ACHN (cell line): ENCODE results near the gene PRSS1.

Experiments
- DNase-seq: peaks from one replicate; pipeline ENCODE4 v3.0.0-alpha.2; 2015
- in situ Hi-C: cut with HindIII; loops from 2 replicates; pipeline ENCODE4 v1.10.0; 2017; ENCODE audit warnings: low sequenced_read_pairs, low pct_ligation_motif_present, low pct_unique_long_range_greater_than_20kb

PRSS1 gene

GRCh38 chr7:142800699-142801260 is 51.5 kb downstream of the PRSS1 start:
- in situ Hi-C loops, result loop anchor here (25.0 kb wide), 1 partner anchor 163 kb away; no protein-coding TSS in a partner anchor
- no peak for DNase-seq

GRCh38 chr7:142801601-142802295 is 52.5 kb downstream of the PRSS1 start:
- no peak for DNase-seq
- in situ Hi-C loops, result loop anchor here (25.0 kb wide), 1 partner anchor 164 kb away; no protein-coding TSS in a partner anchor

GRCh38 chr7:142802301-142802700 is 53.0 kb downstream of the PRSS1 start:
- in situ Hi-C loops, result loop anchor here (25.0 kb wide), 1 partner anchor 165 kb away; no protein-coding TSS in a partner anchor
- no peak for DNase-seq
